GM21390 (cell line): ENCODE results near the gene TGIF2.
"Not testable (repeated sequence)": the region's sequence is repeated elsewhere in the genome, so short reads cannot be mapped to it uniquely, and the experiment has no call there.

Source experiments
- ATAC-seq: cut with Tn5 transposase; IDR thresholded peaks from one replicate; pipeline ENCODE4 v1.9.1; 2021; ENCODE audit not compliant: unreplicated experiment

The TGIF2 gene

DNA sequence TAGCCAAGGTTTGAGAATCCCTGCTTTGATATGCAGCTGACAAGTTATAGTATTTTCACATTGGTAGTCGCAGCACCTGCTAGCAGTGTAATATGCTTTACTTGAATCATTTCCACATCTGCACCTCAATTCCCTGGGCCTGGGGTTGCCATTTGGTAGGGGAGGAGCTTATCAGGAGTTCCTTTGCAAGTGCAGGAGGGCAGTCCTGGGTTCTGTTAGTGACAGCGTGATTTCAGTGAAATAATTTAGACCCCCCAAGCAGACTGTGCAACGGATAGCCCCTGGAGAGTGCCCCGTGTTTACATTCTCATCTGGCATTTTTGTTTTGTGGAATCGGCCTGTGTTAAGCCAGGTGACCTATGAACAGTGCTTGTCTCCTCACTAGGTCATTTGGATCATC is 38.2 kb downstream of the TGIF2 start:
- no peak for ATAC-seq

DNA sequence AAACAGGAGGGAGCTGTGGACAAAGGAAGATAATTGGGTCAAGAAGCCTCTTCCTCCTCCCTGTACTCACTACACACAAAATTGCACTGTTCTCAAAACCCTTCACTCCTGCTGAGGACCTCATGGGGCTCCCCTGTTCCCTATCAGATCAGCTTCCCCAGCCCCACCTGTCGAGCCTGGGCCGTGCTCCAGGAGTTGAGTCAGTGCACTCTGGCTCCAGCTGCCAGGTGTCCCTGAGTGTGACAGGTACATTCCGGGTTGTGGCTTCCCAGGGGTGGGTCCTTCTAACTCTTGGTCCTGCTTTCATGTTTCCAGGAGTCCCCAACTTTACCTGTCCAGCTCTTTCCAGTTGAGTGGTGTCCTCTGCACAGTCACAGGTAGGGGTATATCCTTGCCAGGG is 40.6 kb downstream of the TGIF2 start:
- no peak for ATAC-seq

DNA sequence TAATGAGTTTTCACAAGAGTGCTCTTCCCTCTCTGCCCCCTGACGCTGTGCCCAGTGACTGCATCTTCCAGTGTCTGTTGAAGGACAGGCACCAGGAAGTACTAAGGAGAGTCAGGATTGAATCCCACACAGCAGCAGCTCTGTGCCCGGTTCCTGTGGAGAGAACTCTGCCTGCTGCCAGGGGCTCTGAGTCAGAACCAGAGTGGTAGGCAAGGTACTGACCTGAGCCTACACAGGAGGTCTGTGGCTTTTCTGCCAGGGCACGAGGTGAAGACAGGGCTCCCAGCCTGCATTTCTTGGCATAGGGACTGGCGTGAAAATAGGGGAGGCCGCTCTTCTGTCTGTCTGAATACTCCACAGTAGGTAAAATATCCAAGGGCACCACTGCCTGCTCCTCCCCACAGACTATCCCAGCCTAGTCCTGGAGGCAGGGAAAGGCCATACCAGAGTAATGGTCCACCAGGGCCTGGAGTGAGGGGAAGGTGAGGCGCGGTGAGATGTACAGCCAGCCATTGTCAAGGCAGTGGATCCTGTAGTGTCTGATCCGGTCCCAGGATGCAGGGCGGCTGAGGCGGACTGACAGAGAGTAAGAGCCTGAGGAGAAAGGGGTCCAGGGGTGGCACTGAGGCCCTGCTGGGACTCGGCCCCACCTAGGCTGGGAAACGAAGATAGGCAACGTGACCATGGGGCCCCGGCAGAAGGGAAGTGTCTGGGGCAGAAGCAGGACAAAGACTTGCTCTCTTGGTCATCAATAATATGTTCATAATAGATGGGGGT is 41.6 kb downstream of the TGIF2 start:
- ATAC-seq, result no peak

DNA sequence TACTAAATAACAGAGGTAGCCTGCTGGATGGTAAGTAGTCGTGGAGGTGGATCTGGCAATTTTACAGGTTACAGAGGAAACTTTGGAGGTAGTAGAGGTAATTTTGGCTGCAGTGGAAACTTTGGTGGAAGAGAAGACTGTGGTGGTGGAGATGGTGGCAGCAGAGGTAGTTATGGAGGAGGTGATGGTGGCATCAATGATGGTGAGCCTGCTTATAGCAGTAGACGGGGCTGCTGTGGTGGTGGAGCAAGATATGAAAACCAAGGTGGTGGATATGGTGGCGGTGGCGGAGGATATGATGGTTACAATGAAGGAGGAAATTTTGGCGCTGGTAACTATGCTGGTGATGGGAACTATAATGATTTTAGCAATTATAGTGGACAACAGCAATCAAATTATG is 47.5 kb downstream of the TGIF2 start:
- ATAC-seq, result no peak

DNA sequence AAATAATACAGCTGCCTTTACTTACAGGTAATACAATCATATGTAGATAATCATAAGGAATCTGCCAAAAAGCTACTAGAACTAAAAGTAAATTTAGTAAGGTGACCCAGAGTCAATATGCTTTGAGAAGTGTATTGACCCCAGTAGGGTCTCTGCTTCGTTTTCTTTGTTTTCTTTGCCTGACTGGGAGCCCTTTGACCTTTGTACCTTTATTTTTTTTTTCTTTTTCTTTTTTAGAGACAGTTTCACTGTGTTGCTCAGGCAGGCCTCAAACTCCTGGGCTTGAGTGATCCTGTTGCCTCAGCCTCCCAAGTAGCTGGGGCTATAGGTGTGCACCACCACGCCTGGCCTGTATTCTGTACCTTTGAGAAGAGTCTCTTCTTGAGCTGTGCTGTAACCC is 50.0 kb downstream of the TGIF2 start:
- ATAC-seq, result no peak

DNA sequence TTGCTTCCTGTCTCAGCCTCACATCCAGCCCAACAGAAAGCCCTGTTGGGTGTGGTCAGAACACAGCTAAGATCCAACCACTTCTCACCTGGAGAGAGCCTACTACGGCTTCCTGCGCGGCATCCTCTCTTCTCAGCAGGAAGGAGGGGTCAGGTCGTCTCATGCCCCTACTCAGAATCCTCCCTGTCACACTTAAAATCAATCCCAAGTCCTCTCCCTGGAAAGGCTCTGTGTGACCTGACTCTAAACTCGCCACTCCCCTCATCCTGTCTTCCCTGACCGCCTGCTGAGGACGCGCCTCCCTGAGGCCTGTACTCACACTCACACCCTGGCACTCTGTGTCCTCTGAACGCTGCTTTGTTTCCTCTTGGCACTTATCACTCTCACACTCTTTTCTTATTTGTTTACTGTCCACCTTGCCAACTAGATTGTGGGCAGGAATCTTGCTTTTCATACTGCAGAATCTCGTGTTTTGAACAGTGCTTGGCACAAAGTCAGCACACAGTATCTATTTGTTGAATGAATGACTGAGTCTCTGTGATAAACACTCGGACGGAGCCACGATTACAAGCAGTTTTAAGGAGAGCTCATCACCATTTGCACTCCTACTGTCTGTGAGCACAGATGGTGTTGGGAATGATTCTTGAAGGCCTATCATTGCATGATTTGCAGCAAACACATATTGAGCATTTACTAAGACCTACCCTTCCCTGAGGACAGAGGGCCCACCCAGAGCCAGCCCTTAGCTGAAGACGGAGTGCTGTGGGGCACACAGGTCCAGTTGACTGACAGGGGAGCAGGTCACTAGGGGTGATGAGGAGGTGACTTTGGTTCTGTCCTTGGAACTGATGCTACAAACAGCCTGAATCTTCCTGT is 50.9 kb downstream of the TGIF2 start:
- ATAC-seq, result no peak

DNA sequence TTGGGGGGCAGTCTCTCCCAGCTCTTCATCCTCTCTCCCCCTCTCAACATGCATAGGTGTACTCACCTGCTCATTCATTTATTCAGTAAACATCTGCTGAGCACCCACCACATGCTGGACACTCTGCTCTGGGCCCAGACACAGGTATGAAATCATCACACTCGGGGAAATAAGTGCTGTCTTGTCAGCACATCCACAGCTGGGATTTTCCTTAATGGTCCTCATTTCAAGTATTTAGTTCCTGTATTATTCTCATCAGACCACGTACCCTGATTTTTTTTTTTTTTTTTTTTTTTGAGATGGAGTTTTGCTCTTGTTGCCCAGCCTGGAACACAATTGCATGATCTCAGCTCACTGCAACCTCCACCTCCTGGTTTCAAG is 51.5 kb downstream of the TGIF2 start:
- ATAC-seq, result no peak

DNA sequence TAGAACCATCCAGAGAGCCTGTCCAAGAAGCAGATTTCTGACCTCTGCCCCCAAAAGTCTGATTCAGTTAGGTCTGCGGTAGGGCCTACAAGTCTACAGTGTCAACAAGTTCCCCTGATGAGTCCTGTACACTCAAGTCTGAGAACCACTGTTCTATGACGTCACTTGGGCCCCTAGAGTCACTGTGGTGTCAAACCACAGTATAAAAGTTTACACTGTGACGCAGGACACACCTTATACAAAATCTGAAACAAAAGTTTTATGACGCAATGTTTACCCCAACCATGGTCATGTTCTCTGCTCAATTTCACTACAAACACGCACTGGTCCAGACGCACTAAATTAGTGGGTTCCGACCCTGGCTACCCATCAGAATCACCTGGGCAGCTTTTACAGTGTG is 54.7 kb downstream of the TGIF2 start:
- ATAC-seq, result no peak

DNA sequence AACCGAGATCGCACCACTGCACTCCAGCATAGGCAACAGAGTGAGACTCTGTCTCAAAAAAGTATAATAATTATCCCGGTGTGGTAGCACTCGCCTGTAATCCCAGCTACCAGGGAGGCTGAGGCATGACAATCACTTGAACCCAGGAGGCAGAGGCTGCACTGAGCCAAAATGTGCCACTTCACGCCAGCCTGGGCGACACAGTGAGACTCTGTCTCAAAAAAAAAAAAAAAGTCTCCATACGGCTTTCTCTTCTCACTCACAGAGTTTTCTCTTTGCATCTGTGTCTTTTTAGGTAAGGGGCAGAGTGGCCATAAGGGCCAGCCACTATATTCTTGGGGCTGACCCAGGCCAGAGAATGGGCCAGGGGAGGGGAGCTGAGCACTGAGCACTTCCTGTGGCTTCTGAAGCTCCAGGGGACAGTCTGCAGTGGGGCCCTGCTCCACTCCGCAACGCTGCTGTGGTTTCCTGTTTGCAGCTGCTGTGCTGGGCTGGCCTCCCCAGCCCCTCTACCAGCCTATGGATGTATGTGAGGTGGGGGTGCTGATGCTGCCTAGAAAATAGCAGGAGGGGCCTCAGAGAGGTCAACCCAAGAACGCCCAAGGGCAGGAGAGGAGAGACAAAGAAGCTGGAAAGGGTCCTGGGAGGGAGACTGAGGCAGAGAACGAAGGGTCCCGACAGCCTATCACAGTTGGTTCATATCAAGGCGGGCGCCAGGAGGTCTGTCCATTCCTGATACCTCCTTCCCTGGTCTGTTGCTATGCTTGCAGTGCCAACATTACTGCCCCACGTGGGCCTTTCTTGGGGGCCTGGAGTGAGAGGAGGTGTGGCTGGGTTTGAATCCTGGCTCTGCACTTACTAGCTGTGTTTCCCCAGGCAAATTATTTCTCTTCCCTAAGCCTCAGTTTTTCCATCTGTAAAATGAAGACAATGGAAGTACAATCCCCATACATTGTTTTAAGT is 56.6 kb downstream of the TGIF2 start:
- ATAC-seq, result no peak

DNA sequence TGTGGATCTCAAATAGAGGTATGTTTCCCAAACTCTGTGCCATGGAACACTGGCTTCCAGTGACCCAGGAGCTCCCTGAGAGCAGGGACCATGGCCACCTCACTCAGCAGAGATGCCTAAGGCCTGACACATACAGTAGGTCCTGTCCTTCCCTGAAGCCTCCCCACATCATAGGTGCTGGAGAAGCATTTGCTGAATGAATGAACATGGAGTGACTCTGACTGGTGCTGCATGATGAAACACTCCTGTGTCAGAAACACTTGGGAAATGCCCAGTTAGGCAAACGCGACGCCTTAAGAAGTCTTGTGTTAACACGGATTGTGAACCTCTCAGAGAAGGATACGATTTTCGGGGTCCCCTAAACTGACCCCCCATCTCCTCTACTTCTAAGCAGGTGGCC is 58.2 kb downstream of the TGIF2 start:
- no peak for ATAC-seq

DNA sequence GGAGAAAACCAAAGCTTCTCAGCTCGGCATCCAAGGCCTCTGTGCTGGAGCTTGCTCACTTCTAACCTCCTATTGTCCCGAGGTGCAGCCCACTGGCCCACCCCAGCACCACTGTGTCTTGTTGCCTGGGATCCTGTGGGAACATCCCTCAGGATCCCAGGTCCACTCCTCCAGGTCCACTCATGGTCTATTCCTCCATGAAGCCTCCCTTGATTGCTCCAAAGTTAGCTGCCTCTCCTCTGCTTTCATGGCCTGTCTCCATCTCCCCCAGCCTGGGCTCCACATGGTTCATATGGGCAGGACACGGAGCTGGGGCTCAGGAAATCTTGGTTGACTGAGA is 58.7 kb downstream of the TGIF2 start:
- ATAC-seq, result no peak

DNA sequence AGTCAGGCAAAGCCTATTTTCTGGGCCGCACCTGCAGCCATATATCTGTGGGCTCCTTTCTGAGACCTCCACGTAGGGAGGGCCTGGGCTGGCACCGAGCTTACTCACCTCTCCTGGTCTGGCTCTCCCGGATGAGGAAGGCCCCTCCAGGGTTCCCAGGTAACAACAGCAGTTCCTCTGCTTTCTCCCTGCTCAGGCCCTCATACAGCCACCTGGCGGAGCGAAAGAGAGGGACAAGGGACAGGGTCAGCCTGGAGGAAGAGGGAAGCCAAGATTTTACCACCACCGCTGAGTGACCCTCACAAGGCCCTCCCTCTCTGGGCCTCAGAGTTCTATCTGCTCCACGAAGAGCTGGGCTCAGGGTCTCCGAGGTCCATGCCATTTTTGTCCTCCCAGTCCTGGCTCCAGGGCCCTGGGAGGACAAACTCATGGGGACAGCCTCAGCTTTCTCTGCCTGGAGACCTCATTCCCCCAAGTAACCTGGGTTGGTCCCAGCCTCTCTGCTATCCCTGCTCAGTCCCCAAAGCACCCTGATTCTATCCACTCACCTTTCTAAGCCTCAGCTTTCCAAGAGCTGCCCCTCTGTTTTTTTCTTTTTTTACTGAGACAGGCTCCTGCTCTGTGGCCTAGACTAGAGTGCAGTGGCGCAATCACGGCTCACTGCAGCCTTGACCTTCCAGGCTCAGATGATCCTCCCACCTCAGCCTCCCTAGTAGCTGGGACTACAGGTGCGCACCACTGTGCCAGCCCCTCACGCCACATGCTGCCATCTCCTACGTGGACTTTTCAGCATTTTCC is 59.3 kb downstream of the TGIF2 start:
- ATAC-seq, result no peak

DNA sequence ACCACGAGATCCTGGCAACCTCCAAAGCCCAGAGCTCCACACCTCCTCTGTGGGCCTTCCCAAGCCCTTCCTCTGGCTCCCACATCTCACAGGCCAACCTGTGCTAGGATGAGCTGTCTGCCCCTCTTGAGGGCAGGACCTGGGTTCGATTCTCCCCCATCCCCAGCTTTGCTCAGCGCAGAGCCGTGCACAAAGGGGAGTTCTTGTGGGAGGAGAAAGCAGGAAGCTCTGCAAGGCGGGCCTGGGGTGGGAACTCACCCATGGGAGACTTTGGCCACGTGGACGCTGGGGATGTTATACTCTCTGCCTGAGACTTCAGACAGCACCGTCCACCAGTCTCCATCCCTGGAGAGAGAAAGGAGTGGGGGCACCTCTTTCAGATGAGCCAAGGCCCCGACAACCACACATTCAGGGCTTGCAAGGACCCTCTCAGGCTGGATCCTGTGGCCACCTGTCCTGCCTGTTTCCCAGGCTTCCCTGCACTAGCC is 59.9 kb downstream of the TGIF2 start:
- no peak for ATAC-seq

DNA sequence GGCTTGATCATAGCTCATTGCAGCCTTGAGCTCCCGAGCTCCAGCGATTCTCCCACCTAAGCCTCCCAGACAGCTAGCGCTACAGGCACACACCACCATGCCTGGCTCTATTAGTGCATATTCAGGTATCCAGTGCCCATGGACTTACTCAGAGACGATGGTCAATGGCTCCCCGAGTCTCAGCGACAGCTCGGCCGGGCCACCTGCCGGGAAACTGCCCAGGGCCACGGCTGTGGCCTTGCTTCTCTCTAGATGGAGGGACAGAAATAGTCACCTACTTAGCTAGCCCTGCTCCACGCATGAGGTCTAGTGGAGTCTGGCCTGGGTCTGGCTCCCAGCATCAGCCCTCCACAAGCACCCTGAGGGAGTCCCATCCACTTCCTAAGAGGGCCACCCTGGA is 60.9 kb downstream of the TGIF2 start:
- no peak for ATAC-seq

DNA sequence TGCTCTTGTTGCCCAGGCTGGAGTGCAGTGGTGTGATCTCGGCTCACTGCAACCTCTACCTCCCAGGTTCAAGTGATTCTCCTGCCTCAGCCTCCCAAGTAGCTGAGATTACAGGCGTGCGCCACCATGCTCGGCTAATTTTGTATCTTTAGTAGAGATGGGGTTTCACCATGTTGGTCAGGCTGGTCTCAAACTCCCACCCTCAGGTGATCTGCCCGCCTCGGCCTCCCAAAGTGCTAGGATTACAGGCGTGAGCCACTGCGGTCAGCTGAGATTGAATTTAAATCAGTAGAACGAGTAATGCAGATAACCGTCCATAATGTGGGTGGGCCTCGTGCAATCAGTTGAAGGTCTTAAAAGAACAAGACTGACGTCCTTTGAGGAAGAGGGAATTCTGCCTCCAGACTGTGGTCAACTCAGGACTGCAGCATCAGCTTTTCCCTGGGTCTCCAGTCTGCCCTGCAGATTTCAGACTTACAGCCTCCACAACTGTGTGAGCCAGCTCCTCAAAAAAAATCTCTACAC is 65.5 kb downstream of the TGIF2 start:
- not testable (repeated sequence) for ATAC-seq

DNA sequence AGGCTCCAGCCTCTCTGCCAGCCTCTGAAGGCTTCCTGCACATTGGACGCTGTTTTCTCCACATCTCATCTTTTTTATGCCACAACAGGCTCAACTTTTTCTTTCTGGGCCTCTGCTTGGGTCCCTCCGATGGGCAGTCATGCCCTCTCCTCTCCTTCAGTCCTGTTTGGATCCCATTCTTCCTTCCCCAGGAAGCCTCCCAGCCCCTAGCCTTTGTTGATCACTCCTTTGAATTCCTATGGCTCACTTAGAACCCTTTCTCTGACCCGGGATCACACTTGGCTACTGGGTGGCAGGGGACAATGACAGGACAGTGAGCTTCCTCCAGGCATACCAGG is 68.1 kb downstream of the TGIF2 start:
- no peak for ATAC-seq

DNA sequence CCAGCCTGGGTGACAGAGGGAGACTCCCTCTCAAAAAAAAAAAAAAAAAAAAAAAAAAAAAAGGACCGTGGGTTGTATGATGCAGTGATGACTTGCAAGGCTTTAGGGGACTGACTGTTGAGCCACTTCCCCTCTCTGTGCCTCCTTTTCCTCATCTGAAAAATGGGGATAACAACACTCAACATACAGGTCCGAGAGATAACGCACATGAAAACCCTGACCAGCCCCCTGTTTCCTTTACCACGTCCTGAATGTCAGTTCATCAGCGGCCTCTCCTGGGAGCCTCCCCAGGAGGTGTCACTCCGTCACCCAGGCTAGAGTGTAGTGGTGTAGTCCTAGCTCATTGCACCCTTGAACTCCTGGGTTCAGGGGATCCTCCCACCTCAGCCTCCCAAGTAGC is 68.7 kb downstream of the TGIF2 start:
- no peak for ATAC-seq
